Nucleus accumbens (tissue), 56 donors: Measurements from ENCODE around the gene METRN.
"Not testable (repeated sequence)": the region's sequence is repeated elsewhere in the genome, so short reads cannot be mapped to it uniquely, and the experiment has no call there.

Experiments
- DNase-seq, 56 donors: peaks; one replicate each; lab custom pipeline; 2025; lab: John Stamatoyannopoulos, UW

The METRN gene

GRCh38 chr16:732332-732731 lies 17.4 kb downstream of the METRN start:
- DNase-seq, result no peak

GRCh38 chr16:732936-733335 lies 18.0 kb downstream of the METRN start:
- DNase-seq, result peak in 20 of 56 donors; percentile 15 to 71 (median 44)

GRCh38 chr16:733382-734207 lies 18.7 kb downstream of the METRN start:
- no peak for DNase-seq

GRCh38 chr16:734208-734980 lies 19.5 kb downstream of the METRN start:
- DNase-seq, result peak in 31 of 56 donors; percentile 16 to 87 (median 59)

- DNase-seq, result no peak
These were observed 20.3 kb downstream of the METRN start for GRCh38 chr16:734981-735881.

- DNase-seq, result peak in 2 of 56 donors; percentile 20 to 22
These were observed 21.1 kb downstream of the METRN start for GRCh38 chr16:735982-736453.

GRCh38 chr16:736936-737481 lies 22.1 kb downstream of the METRN start:
- no peak for DNase-seq

- no peak for DNase-seq
These were observed 24.9 kb downstream of the METRN start for GRCh38 chr16:739560-740458.

GRCh38 chr16:740459-740763 lies 25.5 kb downstream of the METRN start:
- peak in 2 of 56 donors; percentile 35 to 53 for DNase-seq

- peak in 55 of 56 donors; percentile 37 to 91 (median 78) for DNase-seq
These were observed 26.0 kb downstream of the METRN start, which contains the start of gene CIAO3 for GRCh38 chr16:740764-741505. Gene CIAO3 (minus strand): TSS chr16:740997. CDS start chr16:740985, 12 bp downstream.

GRCh38 chr16:741986-742629 lies 27.2 kb downstream of the METRN start:
- no peak for DNase-seq

GRCh38 chr16:742894-743293 lies 28.0 kb downstream of the METRN start:
- DNase-seq, result not testable (repeated sequence)

GRCh38 chr16:743794-744500 lies 29.0 kb downstream of the METRN start:
- no peak for DNase-seq

- no peak for DNase-seq
These were observed 30.8 kb downstream of the METRN start for GRCh38 chr16:745739-746138.

- DNase-seq, result no peak
These were observed 31.7 kb downstream of the METRN start for GRCh38 chr16:746637-747036.

GRCh38 chr16:747978-748746 lies 33.2 kb downstream of the METRN start:
- no peak for DNase-seq
